ENCODE measurements around the gene KIF2C. TPM values are rescaled to one million over a fixed set of nuclear protein-coding genes. Genes with fewer than 3 reads are reported as not detected.

Gene KIF2C
- total RNA-seq, 1 donor from 2014 or later: 0.79 TPM

DNA sequence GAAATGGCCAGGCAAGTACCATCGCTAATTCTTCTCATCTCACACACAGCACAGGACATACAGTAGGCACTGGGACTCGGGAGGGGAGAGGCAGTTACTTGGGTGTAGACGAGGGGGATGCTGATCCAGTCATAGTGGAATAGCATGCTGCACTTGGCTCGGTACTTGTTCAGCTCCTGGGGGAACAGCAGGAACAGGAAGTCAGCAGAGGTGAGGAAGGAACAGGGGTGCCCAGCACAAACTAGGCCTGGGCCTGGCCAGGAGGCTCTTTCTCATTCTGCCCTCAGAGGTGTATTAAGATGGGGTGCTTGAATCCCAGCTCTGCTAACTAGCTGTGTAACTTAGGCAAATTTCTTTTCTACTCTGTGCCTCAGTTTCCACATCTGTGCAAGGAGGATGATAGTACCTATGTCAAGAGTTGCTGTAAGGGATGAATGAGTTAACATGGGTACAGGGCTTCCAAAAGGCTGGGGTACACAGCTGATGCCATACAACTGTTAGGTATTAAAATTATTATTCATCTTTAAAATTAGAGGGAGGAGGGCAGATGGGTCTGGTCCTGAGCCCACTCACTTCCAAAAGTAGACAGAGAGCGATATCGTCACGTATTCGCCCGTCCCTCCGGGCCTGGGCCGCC lies 46.0 kb downstream of the KIF2C start:
- DNase-seq (ENCODE audit: low read depth) (no peak), FAIRE-seq (no peak)
- TF ChIP-seq, protein P1, sequence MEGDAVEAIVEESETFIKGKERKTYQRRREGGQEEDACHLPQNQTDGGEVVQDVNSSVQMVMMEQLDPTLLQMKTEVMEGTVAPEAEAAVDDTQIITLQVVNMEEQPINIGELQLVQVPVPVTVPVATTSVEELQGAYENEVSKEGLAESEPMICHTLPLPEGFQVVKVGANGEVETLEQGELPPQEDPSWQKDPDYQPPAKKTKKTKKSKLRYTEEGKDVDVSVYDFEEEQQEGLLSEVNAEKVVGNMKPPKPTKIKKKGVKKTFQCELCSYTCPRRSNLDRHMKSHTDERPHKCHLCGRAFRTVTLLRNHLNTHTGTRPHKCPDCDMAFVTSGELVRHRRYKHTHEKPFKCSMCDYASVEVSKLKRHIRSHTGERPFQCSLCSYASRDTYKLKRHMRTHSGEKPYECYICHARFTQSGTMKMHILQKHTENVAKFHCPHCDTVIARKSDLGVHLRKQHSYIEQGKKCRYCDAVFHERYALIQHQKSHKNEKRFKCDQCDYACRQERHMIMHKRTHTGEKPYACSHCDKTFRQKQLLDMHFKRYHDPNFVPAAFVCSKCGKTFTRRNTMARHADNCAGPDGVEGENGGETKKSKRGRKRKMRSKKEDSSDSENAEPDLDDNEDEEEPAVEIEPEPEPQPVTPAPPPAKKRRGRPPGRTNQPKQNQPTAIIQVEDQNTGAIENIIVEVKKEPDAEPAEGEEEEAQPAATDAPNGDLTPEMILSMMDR (IDR thresholded peaks at IDR 0.05; ENCODE audit: insufficient read depth, low read length, severe bottlenecking): no peak
- H3K27me3 ChIP-seq (ENCODE audit: control insufficient read depth, insufficient read depth, low read length): no peaks in the 10 kb centered on the region
- no peaks in the 10 kb centered on the region for H3K36me3 ChIP-seq (ENCODE audit: control insufficient read depth, insufficient read depth, low read length)
- peak overlapping the region; percentile 40 for H3K4me3 ChIP-seq (ENCODE audit: low read depth, low read length)

DNA sequence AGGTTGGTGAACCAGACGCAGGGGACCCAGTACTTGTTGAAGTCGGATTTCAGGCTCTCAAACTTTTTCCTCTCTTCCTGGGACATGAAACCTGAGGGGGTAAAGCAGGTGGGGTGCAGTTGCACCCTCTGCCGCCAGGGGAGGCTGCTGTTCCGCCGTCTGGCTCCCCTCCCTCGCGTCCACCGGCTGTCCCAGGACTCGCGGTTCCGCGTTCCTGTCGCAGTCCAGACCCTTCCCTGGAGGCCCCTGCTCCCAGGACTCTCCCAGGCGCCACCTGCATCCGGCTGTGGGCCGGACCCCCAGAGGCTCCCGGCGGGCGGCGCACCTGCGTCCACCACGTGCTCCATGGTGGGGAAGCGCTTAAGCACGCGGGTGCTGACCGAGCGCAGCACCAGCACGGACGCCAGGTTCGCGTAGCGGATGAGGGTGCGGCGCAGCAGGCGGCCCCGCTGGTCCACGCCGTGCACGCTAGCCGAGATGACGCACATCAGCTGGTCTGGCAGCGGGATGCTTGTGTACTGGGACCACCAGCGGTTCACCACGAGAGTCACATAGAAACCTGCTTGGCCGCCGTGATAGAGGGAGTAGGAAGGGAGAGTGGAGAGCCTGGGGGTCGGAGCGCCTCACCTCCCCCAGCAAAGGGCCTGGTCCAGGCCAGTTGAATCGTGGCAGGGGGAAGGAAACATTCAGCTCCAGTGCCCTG lies 46.7 kb downstream of the KIF2C start:
- TF ChIP-seq, protein P1 (IDR thresholded peaks at IDR 0.05; ENCODE audit: insufficient read depth, low read length, severe bottlenecking): peak; percentile 100
- Histone ChIP-seq H3K27me3 (ENCODE audit: control insufficient read depth, insufficient read depth, low read length) (no peaks in the 10 kb centered on the region), H3K36me3 (ENCODE audit: control insufficient read depth, insufficient read depth, low read length) (no peaks in the 10 kb centered on the region), H3K4me3 (ENCODE audit: low read depth, low read length) (peak overlapping the region; percentile 40)
- no peak for FAIRE-seq
- peak; percentile 58 for DNase-seq (ENCODE audit: low read depth)

DNA sequence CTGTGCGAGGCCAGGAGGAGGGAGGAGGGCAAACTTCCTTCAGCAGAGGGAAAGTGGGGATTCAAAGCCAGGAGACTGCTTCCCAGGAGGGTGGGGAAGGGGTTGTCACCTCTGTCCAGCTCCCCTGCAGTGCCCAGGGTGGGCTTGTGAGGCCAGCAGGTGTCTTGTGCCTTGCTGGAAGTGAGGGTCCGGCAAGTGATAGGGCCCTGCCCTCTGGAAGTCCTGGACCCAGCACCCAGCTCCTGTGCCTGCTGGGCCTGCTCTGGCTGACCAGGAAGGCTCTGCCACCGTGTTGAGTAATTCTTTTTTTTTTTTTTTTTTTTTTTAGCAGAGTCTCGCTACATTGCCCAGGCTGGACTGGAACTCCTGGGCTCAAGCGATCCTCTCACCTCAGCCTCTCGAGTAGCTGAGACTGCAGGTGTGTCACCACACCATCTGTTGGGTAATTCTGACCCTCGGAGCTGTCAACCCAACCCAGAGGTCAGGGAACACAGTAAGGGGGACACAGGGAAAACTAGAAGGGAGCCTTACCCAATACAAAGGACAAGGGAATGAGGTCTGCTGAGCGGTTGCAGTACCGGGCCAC lies 47.3 kb downstream of the KIF2C start:
- no peak overlapping the region for H3K4me3 ChIP-seq (ENCODE audit: low read depth, low read length)
- DNase-seq (ENCODE audit: low read depth): no peak
- TF ChIP-seq, protein P1 (IDR thresholded peaks at IDR 0.05; ENCODE audit: insufficient read depth, low read length, severe bottlenecking): no peak
- no peak for FAIRE-seq
- H3K27me3 ChIP-seq (ENCODE audit: control insufficient read depth, insufficient read depth, low read length): no peaks in the 10 kb centered on the region
- H3K36me3 ChIP-seq (ENCODE audit: control insufficient read depth, insufficient read depth, low read length): no peaks in the 10 kb centered on the region

- no peaks in the 10 kb centered on the region for H3K27me3 ChIP-seq (ENCODE audit: control insufficient read depth, insufficient read depth, low read length)
- TF ChIP-seq, protein P1 (IDR thresholded peaks at IDR 0.05; ENCODE audit: insufficient read depth, low read length, severe bottlenecking): no peak
- no peak for FAIRE-seq
- no peak overlapping the region for H3K4me3 ChIP-seq (ENCODE audit: low read depth, low read length)
- DNase-seq (ENCODE audit: low read depth): no peak
- no peaks in the 10 kb centered on the region for H3K36me3 ChIP-seq (ENCODE audit: control insufficient read depth, insufficient read depth, low read length)
These were observed 47.9 kb downstream of the KIF2C start for GRCh38 chr1:44787506-44787905.

DNA sequence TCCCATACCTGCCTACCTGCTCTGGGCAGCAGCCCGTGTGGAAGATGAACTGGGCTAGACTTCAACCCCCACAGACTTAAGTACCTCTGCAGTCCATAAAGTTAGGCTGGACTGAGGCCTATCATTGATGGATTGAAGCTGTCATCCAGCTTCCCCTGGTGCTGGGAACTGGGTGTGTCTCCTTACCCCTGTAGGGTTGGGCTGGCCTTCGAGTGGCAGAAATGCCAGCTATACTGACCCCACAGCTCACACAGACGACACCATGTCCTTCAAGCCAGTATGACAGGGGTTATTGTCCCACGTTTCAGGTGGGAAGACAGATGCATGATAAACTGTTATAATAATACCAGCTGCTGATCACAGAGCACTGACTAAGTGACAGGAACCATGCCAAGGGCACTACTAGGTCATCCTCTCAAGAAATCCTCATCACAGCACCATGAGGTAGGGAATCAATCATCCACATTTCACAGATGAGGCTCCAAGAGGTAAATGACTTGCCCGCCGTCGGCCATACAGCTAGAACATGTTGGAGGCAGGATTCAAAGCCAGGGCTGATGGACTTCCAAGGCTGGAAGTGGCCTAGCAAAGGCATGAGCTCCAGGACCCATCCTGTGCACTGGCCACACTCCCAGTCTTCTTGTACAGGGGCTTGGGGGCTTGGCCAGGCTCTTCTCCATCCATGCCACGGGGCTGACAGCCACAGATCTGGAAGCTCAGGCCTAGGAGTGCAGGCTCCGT lies 48.7 kb downstream of the KIF2C start, which contains the start of gene BEST4:
TSS of gene BEST4 (minus strand) at position 51 of the 741 bp plus-strand sequence. CDS start 465 bp downstream, outside the sequence.
- H3K4me3 ChIP-seq (ENCODE audit: low read depth, low read length): no peak within 1 kb of the TSS
- FAIRE-seq: no peak
- no peak for DNase-seq (ENCODE audit: low read depth)
- TF ChIP-seq, protein P1 (IDR thresholded peaks at IDR 0.05; ENCODE audit: insufficient read depth, low read length, severe bottlenecking): no peak
- no peaks in the 10 kb centered on the region for H3K36me3 ChIP-seq (ENCODE audit: control insufficient read depth, insufficient read depth, low read length)
- H3K27me3 ChIP-seq (ENCODE audit: control insufficient read depth, insufficient read depth, low read length): no peaks in the 10 kb centered on the region

All from bronchial epithelial cell (primary cell).